ENCODE results near the gene RPGRIP1L. TPM values are rescaled to one million over a fixed set of nuclear protein-coding genes. Genes with fewer than 3 reads are reported as not detected.

RPGRIP1L gene
- total RNA-seq, 4 donors from 2014 or later: 1.9 to 3.4 (median 2.7) TPM

DNA sequence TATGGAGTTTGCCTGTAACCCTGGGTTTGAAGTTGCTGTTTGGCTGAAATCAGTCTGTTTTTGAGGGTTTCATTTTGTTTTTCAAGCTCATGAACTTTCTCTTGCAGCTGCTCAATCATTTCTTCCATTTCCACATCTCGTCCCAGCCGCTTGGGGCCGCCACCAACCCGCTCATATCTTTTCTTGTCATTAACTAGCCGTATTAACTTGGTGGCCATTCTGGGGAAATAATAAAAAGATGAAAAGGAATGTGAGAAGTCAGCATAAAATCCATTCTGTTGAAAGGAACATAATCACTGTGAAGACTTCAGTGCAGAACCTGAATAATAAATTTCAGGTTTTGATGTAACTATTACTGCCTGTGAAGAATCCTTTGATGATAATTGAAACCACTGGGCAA is 11.5 kb downstream of the RPGRIP1L start:
- TF ChIP-seq, protein P1, sequence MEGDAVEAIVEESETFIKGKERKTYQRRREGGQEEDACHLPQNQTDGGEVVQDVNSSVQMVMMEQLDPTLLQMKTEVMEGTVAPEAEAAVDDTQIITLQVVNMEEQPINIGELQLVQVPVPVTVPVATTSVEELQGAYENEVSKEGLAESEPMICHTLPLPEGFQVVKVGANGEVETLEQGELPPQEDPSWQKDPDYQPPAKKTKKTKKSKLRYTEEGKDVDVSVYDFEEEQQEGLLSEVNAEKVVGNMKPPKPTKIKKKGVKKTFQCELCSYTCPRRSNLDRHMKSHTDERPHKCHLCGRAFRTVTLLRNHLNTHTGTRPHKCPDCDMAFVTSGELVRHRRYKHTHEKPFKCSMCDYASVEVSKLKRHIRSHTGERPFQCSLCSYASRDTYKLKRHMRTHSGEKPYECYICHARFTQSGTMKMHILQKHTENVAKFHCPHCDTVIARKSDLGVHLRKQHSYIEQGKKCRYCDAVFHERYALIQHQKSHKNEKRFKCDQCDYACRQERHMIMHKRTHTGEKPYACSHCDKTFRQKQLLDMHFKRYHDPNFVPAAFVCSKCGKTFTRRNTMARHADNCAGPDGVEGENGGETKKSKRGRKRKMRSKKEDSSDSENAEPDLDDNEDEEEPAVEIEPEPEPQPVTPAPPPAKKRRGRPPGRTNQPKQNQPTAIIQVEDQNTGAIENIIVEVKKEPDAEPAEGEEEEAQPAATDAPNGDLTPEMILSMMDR (IDR thresholded peaks at IDR 0.05; ENCODE audit: low read depth): no peak

- TF ChIP-seq, protein P1 (IDR thresholded peaks at IDR 0.05; ENCODE audit: low read depth): no peak
These were observed 12.9 kb downstream of the RPGRIP1L start for GRCh38 chr16:53690771-53691170.

- TF ChIP-seq, protein P1 (IDR thresholded peaks at IDR 0.05; ENCODE audit: low read depth): no peak
These were observed 14.0 kb downstream of the RPGRIP1L start for GRCh38 chr16:53689636-53690035.

- TF ChIP-seq, protein P1 (IDR thresholded peaks at IDR 0.05; ENCODE audit: low read depth): no peak
These were observed 16.9 kb downstream of the RPGRIP1L start for GRCh38 chr16:53686710-53687109.

GRCh38 chr16:53681354-53681753 is 22.3 kb downstream of the RPGRIP1L start:
- TF ChIP-seq, protein P1 (IDR thresholded peaks at IDR 0.05; ENCODE audit: low read depth): no peak

DNA sequence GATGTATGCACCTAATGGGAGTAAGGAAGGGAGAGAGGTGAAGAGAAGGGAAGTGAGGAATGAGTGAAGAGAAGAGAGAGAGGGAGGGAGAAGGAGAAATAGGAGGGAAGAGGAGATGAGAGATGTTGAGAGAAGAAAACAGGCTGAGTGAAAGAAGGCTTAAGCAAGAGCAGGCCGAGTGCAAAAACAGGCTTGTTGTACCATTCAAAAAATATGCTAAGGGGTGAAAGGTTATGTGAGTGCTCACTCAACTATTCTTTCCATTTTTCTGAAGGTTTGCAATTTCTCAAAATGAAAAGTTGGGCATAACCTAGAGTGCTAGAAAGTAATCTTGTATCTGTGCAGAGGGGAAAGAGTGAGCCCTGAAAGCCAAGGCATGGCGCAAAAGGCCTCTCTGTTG is 22.9 kb downstream of the RPGRIP1L start:
- TF ChIP-seq, protein P1 (IDR thresholded peaks at IDR 0.05; ENCODE audit: low read depth): no peak

DNA sequence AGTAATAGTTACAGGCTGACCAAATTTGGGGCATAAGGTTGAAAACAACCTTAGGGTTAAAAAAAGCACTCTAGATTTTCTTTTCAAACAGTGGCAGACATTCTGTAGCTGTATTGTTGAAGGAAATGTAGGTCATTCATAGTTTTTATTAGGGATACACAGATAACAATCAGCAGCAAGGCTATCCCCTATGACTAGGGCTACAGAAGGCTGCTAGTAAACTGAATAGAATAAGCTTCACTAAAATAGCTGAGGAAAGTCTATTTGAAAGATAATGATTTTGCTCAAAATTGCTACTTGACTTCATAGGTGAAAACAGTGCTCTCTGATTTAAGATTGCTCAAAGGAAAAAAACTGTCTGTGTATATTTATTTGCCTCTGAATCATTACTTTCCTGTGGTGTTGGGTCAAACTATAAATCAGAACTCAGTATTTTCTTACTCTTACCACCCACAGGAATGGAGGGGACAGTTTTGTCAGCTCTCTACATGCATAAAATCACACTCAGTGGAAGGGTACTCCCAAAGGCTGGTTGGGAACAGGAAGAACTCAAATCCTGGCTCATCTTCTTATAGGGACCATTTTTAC is 24.8 kb downstream of the RPGRIP1L start:
- TF ChIP-seq, protein P1 (IDR thresholded peaks at IDR 0.05; ENCODE audit: low read depth): no peak

Data from subcutaneous adipose tissue (tissue), 4 donors.